Neuron (in vitro differentiated cells): Measurements from ENCODE around the gene MBD3.

ENCODE experiments used
- H2AFZ ChIP-seq: one replicate; pipeline ENCODE4 v1.6.1; 2013; ENCODE audit warnings: low read depth, mild to moderate bottlenecking, inconsistent platforms, low read length, moderate library complexity
- H3K27me3 ChIP-seq: one replicate; pipeline ENCODE4 v1.6.1; 2013; ENCODE audit warnings: low read length; ENCODE audit not compliant: insufficient read depth
- H3K36me3 ChIP-seq: one replicate; pipeline ENCODE4 v1.6.1; 2013; ENCODE audit warnings: low read length; ENCODE audit not compliant: insufficient read depth
- H3K4me1 ChIP-seq: one replicate; pipeline ENCODE4 v1.6.1; 2013; ENCODE audit warnings: low read length; ENCODE audit not compliant: insufficient read depth
- H3K4me3 ChIP-seq: 2 replicates; pipeline ENCODE4 v1.5.1; 2013; ENCODE audit warnings: mild to moderate bottlenecking, low read length, moderate library complexity
- H3K9me3 ChIP-seq: one replicate; pipeline ENCODE4 v1.6.1; 2013; ENCODE audit warnings: low read length

Gene MBD3

GRCh38 chr19:1580957-1581356 lies 11.7 kb downstream of the MBD3 start:
- no peaks in the 10 kb centered on the region for H3K27me3 ChIP-seq
- peaks cover 7% of the 10 kb centered on the region for H3K9me3 ChIP-seq
- no peak overlapping the region for H2AFZ ChIP-seq
- H3K4me3 ChIP-seq: no peak overlapping the region
- peaks cover 81% of the 10 kb centered on the region for H3K36me3 ChIP-seq
- H3K4me1 ChIP-seq: no peaks in the 10 kb centered on the region

GRCh38 chr19:1580382-1580781 lies 12.3 kb downstream of the MBD3 start:
- Histone ChIP-seq H3K27me3 (no peaks in the 10 kb centered on the region), H2AFZ (no peak overlapping the region), H3K4me3 (no peak overlapping the region), H3K4me1 (no peaks in the 10 kb centered on the region), H3K9me3 (peaks cover 3% of the 10 kb centered on the region), H3K36me3 (peaks cover 78% of the 10 kb centered on the region)

- Histone ChIP-seq H3K27me3 (no peaks in the 10 kb centered on the region), H3K4me3 (no peak overlapping the region), H3K36me3 (peaks cover 66% of the 10 kb centered on the region), H3K9me3 (no peaks in the 10 kb centered on the region), H2AFZ (no peak overlapping the region), H3K4me1 (no peaks in the 10 kb centered on the region)
These were observed 13.4 kb downstream of the MBD3 start for GRCh38 chr19:1579222-1579621.

GRCh38 chr19:1577929-1578618 lies 14.6 kb downstream of the MBD3 start:
- H2AFZ ChIP-seq: no peak overlapping the region
- no peaks in the 10 kb centered on the region for H3K4me1 ChIP-seq
- H3K36me3 ChIP-seq: peaks cover 59% of the 10 kb centered on the region
- H3K27me3 ChIP-seq: no peaks in the 10 kb centered on the region
- H3K4me3 ChIP-seq: no peak overlapping the region
- no peaks in the 10 kb centered on the region for H3K9me3 ChIP-seq

- H3K4me3 ChIP-seq: no peak overlapping the region
- no peaks in the 10 kb centered on the region for H3K27me3 ChIP-seq
- H2AFZ ChIP-seq: no peak overlapping the region
- peaks cover 56% of the 10 kb centered on the region for H3K36me3 ChIP-seq
- H3K4me1 ChIP-seq: no peaks in the 10 kb centered on the region
- no peaks in the 10 kb centered on the region for H3K9me3 ChIP-seq
These were observed 15.4 kb downstream of the MBD3 start for GRCh38 chr19:1577090-1577928.

- no peak overlapping the region for H3K4me3 ChIP-seq
- H3K36me3 ChIP-seq: peaks cover 49% of the 10 kb centered on the region
- no peaks in the 10 kb centered on the region for H3K9me3 ChIP-seq
- H2AFZ ChIP-seq: no peak overlapping the region
- H3K4me1 ChIP-seq: no peaks in the 10 kb centered on the region
- no peaks in the 10 kb centered on the region for H3K27me3 ChIP-seq
These were observed 16.2 kb downstream of the MBD3 start for GRCh38 chr19:1576242-1577089.

GRCh38 chr19:1575323-1576241 lies 17.1 kb downstream of the MBD3 start:
- Histone ChIP-seq H2AFZ (no peak overlapping the region), H3K4me1 (no peaks in the 10 kb centered on the region), H3K9me3 (no peaks in the 10 kb centered on the region), H3K4me3 (no peak overlapping the region), H3K27me3 (no peaks in the 10 kb centered on the region), H3K36me3 (peaks cover 41% of the 10 kb centered on the region)

- no peaks in the 10 kb centered on the region for H3K4me1 ChIP-seq
These were observed 18.1 kb downstream of the MBD3 start for GRCh38 chr19:1574354-1575136.

GRCh38 chr19:1572795-1573194 lies 19.9 kb downstream of the MBD3 start:
- H3K4me3 ChIP-seq: no peak overlapping the region
- no peaks in the 10 kb centered on the region for H3K9me3 ChIP-seq
- peaks cover 20% of the 10 kb centered on the region for H3K36me3 ChIP-seq
- no peak overlapping the region for H2AFZ ChIP-seq
- H3K4me1 ChIP-seq: peaks cover 2% of the 10 kb centered on the region
- H3K27me3 ChIP-seq: no peaks in the 10 kb centered on the region

More at GRCh38 chr19:1574354-1575136, 18.1 kb downstream of the MBD3 start:
- Histone ChIP-seq H3K9me3 (no peaks in the 10 kb centered on the region), H3K36me3 (peaks cover 31% of the 10 kb centered on the region), H2AFZ (no peak overlapping the region), H3K4me3 (no peak overlapping the region), H3K27me3 (no peaks in the 10 kb centered on the region)

GRCh38 chr19:1571358-1571757 lies 21.3 kb downstream of the MBD3 start:
- peaks cover 6% of the 10 kb centered on the region for H3K36me3 ChIP-seq
- H3K9me3 ChIP-seq: no peaks in the 10 kb centered on the region
- no peak overlapping the region for H2AFZ ChIP-seq
- H3K4me3 ChIP-seq: no peak overlapping the region
- peaks cover 2% of the 10 kb centered on the region for H3K4me1 ChIP-seq
- no peaks in the 10 kb centered on the region for H3K27me3 ChIP-seq

GRCh38 chr19:1570836-1571235 lies 21.8 kb downstream of the MBD3 start:
- no peaks in the 10 kb centered on the region for H3K27me3 ChIP-seq
- H3K9me3 ChIP-seq: no peaks in the 10 kb centered on the region
- no peak overlapping the region for H3K4me3 ChIP-seq
- H3K4me1 ChIP-seq: peaks cover 6% of the 10 kb centered on the region
- no peak overlapping the region for H2AFZ ChIP-seq
- H3K36me3 ChIP-seq: peaks cover 2% of the 10 kb centered on the region

GRCh38 chr19:1569997-1570396 lies 22.7 kb downstream of the MBD3 start:
- H3K4me1 ChIP-seq: peaks cover 12% of the 10 kb centered on the region
- no peaks in the 10 kb centered on the region for H3K9me3 ChIP-seq
- no peaks in the 10 kb centered on the region for H3K27me3 ChIP-seq
- H2AFZ ChIP-seq: no peak overlapping the region
- peaks cover under 1% of the 10 kb centered on the region for H3K36me3 ChIP-seq
- H3K4me3 ChIP-seq: no peak overlapping the region
